Mesendoderm (in vitro differentiated cells): ENCODE measurements around the gene SPACDR.
A peak's percentile ranks its signal among the peaks of the same experiment; 100 is the strongest.

Experiments used
- DNase-seq: peaks from one replicate; pipeline ENCODE4 v3.0.0; 2013
- H2AK5ac ChIP-seq: 2 replicates; pipeline ENCODE4 v1.6.1; 2013; ENCODE audit warnings: low read length, inconsistent platforms
- H2BK120ac ChIP-seq: 2 replicates; pipeline ENCODE4 v1.6.1; 2013; ENCODE audit warnings: low read depth, mild to moderate bottlenecking, low read length, moderate library complexity, mixed read lengths
- H2BK15ac ChIP-seq: replicated peaks from 2 replicates; pipeline ENCODE4 v1.6.1; 2013; ENCODE audit warnings: low read depth, mild to moderate bottlenecking, moderate library complexity
- H2BK5ac ChIP-seq: 2 replicates; pipeline ENCODE4 v1.6.1; 2013; ENCODE audit warnings: low read length, inconsistent platforms
- H3K18ac ChIP-seq: 2 replicates; pipeline ENCODE4 v1.6.1; 2013; ENCODE audit warnings: mild to moderate bottlenecking, low read length, mixed read lengths
- H3K23ac ChIP-seq: one replicate; pipeline ENCODE4 v1.6.1; 2013; ENCODE audit warnings: low read length
- H3K27ac ChIP-seq: 2 replicates; pipeline ENCODE4 v1.5.1; 2013; ENCODE audit warnings: low read depth, mild to moderate bottlenecking, inconsistent platforms, low read length, moderate library complexity
- H3K27me3 ChIP-seq: 2 replicates; pipeline ENCODE4 v1.6.1; 2013; ENCODE audit warnings: low read length, control low read depth, mild to moderate bottlenecking, inconsistent platforms; ENCODE audit not compliant: insufficient read depth, poor library complexity
- H3K36me3 ChIP-seq: 2 replicates; pipeline ENCODE4 v1.6.1; 2013; ENCODE audit warnings: low read length, inconsistent platforms; ENCODE audit not compliant: control insufficient read depth, insufficient read depth
- H3K4ac ChIP-seq: one replicate; pipeline ENCODE4 v1.6.1; 2013; ENCODE audit warnings: low read depth, mild to moderate bottlenecking, low read length, moderate library complexity
- H3K4me1 ChIP-seq: 2 replicates; pipeline ENCODE4 v1.6.1; 2013; ENCODE audit warnings: low read depth, low read length, inconsistent platforms; ENCODE audit not compliant: control insufficient read depth
- H3K4me2 ChIP-seq: 2 replicates; pipeline ENCODE4 v1.6.1; 2013; ENCODE audit warnings: low read length
- H3K4me3 ChIP-seq: 2 replicates; pipeline ENCODE4 v1.5.1; 2013; ENCODE audit warnings: mild to moderate bottlenecking, low read length
- H3K56ac ChIP-seq: one replicate; pipeline ENCODE4 v1.6.1; 2013; ENCODE audit warnings: low read length
- H3K79me1 ChIP-seq: 2 replicates; pipeline ENCODE4 v1.6.1; 2013; ENCODE audit warnings: low read length, inconsistent platforms
- H3K79me2 ChIP-seq: 2 replicates; pipeline ENCODE4 v1.6.1; 2013; ENCODE audit warnings: mild to moderate bottlenecking, low read length; ENCODE audit not compliant: control insufficient read depth, insufficient read depth
- H3K9ac ChIP-seq: 2 replicates; pipeline ENCODE4 v1.6.1; 2013; ENCODE audit warnings: low read length, inconsistent platforms
- H4K5ac ChIP-seq: one replicate; pipeline ENCODE4 v1.6.1; 2013; ENCODE audit warnings: low read length
- H4K8ac ChIP-seq: one replicate; pipeline ENCODE4 v1.6.1; 2013; ENCODE audit warnings: low read depth, mild to moderate bottlenecking, control low read depth, low read length, moderate library complexity
- WGBS: extraction: QIAGEN DNeasy Blood & Tissue Kit; methylation state at CpG from one replicate; pipeline ENCODE4 v1.1.7; 2013; ENCODE audit warnings: low lambda C conversion rate, missing lambda C conversion rate; ENCODE audit not compliant: insufficient coverage; ENCODE audit errors: extremely low coverage; 5-methylcytosine and 5-hydroxymethylcytosine counted together

Gene SPACDR

DNA sequence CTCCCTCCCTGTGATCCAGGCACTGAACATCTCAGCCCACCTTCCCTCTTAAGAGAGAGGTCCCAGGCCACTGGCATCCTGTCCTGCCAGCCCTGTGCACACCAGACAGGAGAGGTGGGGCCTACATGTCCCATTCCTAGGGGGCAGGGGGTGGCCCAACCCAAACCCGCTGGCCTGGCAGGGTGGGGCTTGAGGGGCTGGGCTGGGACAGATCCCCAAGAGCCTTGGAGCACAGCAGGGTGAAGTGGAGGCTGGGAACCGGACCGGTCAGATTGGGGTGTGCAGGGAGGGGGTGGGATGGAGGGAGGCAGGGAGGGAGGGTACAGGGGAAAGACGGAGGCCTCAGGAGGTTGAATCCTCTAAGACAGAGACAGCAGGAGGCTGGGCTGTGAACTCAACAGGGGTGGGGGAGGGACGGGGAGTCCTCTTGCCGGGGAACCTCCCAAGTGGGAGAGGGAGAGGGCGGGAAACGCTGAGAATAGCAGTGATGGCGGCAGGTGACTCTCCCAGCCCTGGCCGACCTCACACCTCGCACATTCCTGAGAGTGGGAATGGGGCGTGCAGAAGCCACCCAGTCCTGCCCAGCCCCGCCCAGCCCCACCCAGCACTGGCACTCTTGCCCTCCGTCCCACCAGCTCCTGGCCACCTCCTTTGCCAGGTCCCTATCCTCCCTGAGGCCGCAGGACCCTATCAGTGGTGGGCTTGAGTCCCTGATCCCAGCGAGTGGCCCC, 8.2 kb upstream of the SPACDR start:
- Histone ChIP-seq H3K4me2 (no peak overlapping the region), H2BK120ac (no peak overlapping the region), H3K36me3 (no peaks in the 10 kb centered on the region), H3K27ac (no peak overlapping the region), H3K79me2 (no peaks in the 10 kb centered on the region), H3K18ac (no peak overlapping the region), H3K23ac (no peak overlapping the region), H3K79me1 (no peaks in the 10 kb centered on the region), H3K4me3 (no peak overlapping the region), H3K9ac (no peak overlapping the region), H4K8ac (no peak overlapping the region), H3K27me3 (no peaks in the 10 kb centered on the region), H3K56ac (no peak overlapping the region), H2AK5ac (no peak overlapping the region), H3K4me1 (peaks cover 2% of the 10 kb centered on the region), H2BK15ac (no peak overlapping the region), H3K4ac (no peak overlapping the region), H4K5ac (no peak overlapping the region), H2BK5ac (no peak overlapping the region)
- DNase-seq: no peak
- no CpG with 5 or more reads among the region's 16 CpGs for WGBS

DNA sequence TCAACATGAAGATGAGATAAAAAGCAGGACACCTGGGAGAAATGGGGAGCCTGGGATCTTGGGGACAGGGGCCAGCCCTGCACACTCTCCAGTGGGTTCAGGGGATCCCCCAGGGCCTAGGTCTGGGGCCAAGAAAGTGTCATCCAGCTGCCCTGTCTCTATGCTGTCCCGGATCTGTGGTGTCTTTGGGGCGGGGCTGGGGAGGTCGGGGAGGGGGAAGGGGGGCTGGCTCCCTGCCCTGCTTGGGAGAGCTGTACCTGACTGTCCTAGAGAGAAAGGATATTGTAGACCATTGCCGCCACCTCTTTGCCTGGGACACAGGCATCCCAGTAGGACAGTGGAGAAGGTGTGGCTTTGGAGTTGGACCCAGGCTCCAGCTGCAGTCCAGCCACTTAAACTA, 7.0 kb upstream of the SPACDR start:
- no peak for DNase-seq
- Histone ChIP-seq H3K23ac (no peak overlapping the region), H4K5ac (no peak overlapping the region), H2BK15ac (no peak overlapping the region), H3K4ac (no peak overlapping the region), H3K4me1 (peaks cover 2% of the 10 kb centered on the region), H3K56ac (no peak overlapping the region), H3K36me3 (no peaks in the 10 kb centered on the region), H3K4me3 (no peak overlapping the region), H2BK5ac (no peak overlapping the region), H3K4me2 (no peak overlapping the region), H3K27ac (no peak overlapping the region), H3K27me3 (no peaks in the 10 kb centered on the region), H3K18ac (no peak overlapping the region), H3K9ac (no peak overlapping the region), H2BK120ac (no peak overlapping the region), H3K79me1 (no peaks in the 10 kb centered on the region), H3K79me2 (no peaks in the 10 kb centered on the region), H4K8ac (no peak overlapping the region), H2AK5ac (no peak overlapping the region)
- WGBS: no CpG with 5 or more reads among the region's 4 CpGs

DNA sequence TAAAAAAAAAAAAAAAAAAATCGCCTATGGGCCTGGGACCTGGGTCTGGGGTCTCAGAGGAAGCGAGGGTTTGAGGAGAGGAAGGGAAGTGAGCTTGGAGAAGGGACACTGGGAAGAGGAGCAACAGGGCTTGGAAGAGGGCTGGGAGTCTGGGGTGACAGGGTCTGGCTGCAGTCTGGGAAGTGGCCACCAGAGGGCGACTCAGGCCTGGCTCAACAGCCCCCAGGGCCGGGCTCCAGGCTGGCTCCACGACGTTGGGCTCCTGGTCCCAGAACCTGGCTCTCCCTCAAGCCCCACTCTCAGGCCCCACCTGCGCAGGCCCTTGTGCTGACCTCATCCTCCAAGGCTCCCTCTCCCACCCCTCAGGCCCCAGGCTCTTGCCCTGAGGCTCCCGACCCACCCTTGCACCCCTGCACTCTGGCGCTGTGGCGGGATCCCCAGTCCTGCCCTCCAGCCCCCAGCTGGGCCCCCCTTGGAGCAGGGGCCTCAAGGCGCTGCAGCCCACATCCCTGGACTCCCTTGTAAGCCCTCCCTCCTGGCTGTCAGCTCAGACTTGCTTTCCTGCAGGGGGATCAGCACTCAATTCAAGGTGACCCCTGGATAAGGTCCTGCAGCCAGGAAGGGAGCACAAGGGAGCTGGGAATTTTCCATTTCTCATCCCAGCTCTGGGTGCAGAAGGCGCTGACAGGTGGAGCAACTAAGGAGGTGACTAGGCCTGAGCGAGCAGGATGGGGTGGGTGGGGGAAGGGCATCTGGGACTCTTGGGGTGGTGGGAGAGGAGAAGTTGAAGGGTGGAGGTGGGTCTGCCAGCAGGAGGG, 5.4 kb upstream of the SPACDR start:
- Histone ChIP-seq H3K36me3 (no peaks in the 10 kb centered on the region), H3K9ac (no peak overlapping the region), H3K4me2 (no peak overlapping the region), H2BK120ac (no peak overlapping the region), H3K18ac (no peak overlapping the region), H4K8ac (no peak overlapping the region), H3K79me2 (no peaks in the 10 kb centered on the region), H3K23ac (no peak overlapping the region), H2BK5ac (no peak overlapping the region), H3K4me3 (no peak overlapping the region), H3K56ac (peak overlapping the region; percentile 1), H3K4me1 (peaks cover 2% of the 10 kb centered on the region), H3K4ac (no peak overlapping the region), H3K27me3 (no peaks in the 10 kb centered on the region), H2BK15ac (no peak overlapping the region), H3K27ac (no peak overlapping the region), H4K5ac (no peak overlapping the region), H2AK5ac (no peak overlapping the region), H3K79me1 (no peaks in the 10 kb centered on the region)
- WGBS: no CpG with 5 or more reads among the region's 13 CpGs
- DNase-seq: peak; percentile 85

DNA sequence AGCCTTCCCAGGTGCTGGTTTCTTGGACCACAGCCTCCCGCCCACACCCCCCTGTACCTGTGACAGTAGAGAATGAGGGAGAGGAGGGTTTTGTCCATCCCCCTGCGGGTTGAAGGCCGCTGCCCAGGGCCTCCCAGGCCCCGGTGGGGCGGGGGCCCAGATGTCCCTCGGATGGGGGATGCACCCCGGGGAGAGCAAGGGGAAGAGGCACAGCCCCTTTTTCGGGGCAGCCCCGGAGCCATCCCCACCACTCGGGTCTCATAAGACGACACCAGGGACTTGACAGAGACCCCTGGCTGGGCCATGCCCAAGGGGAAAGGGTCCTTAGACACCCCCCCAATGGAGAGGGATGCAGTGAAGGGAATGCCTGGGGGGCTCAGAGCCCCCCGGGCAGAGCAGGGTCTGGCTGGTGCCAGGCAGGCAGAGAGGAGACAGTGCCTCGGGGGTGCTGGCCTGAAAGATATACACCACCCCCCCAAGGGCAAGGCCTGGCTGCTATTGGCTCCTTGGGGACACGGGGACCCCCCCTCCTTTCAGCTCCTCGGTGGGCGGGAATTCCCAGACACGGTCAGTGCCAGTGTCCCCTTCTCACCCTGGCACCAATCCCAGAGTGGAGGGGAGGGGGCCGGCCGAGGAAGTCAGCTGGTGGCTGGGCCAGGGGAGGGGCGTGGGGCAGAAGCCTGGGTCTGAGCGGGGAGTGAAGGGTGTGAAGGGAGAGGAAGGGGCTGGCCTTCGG, 3.7 kb upstream of the SPACDR start:
- H4K8ac ChIP-seq: no peak overlapping the region
- H2BK120ac ChIP-seq: no peak overlapping the region
- H4K5ac ChIP-seq: no peak overlapping the region
- no peak overlapping the region for H3K18ac ChIP-seq
- H3K4me1 ChIP-seq: peaks cover 2% of the 10 kb centered on the region
- H3K4me3 ChIP-seq: no peak overlapping the region
- no peak for DNase-seq
- H3K9ac ChIP-seq: no peak overlapping the region
- H3K79me2 ChIP-seq: no peaks in the 10 kb centered on the region
- no peaks in the 10 kb centered on the region for H3K36me3 ChIP-seq
- no peak overlapping the region for H3K4me2 ChIP-seq
- H3K56ac ChIP-seq: no peak overlapping the region
- WGBS: no CpG with 5 or more reads among the region's 22 CpGs
- H3K27me3 ChIP-seq: no peaks in the 10 kb centered on the region
- no peak overlapping the region for H3K23ac ChIP-seq
- H2AK5ac ChIP-seq: no peak overlapping the region
- no peaks in the 10 kb centered on the region for H3K79me1 ChIP-seq
- no peak overlapping the region for H3K27ac ChIP-seq
- H2BK5ac ChIP-seq: no peak overlapping the region
- no peak overlapping the region for H2BK15ac ChIP-seq
- H3K4ac ChIP-seq: no peak overlapping the region

DNA sequence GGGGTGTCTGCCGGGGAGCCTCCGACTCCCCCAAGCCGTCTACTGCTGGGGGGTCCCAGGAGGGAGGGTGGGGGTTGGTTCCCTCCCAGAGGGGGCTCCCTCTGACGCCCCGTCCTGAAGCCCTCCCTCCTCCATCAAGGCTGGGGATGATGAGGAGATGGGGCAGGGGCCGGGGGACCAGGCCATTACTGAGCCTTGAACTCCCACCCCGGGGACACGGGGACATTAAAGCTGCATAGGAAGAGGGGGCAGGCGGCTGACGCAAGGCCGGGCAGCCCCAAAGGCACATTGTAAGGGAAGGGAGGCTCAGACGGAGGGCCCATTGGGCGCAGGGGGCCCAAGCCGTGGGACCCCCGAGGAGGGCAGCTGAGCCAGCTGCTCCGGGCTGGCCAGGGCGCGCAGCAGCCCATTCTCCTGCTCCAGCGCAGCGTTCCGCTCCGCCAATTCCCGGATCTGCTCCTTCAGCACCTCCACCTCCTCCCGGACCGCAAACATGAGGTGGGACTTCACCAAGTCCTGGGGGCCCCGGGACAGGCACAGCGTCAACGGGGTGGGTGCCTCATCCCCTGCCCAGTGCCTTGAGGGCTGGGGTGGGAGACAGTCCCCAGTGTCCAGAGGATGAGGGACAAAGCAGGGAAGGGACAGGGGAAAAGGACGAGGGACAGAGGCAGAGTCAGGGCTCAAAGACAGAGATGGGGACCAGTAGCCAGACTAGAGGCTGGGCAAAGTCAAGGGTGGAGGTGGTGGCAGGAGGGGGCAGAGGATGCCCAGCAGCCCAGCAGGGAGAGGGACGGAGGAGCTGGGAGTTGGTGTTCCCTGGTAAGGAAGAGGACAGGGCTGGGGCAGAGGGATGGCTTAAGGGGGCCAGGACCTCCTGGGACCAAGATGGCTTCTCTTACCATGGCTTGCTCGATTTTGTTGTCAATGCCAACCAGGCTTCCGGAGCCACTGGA, 2.9 kb upstream of the SPACDR start:
- no peak overlapping the region for H4K8ac ChIP-seq
- H3K23ac ChIP-seq: no peak overlapping the region
- no peak overlapping the region for H3K56ac ChIP-seq
- H3K27me3 ChIP-seq: no peaks in the 10 kb centered on the region
- no peak overlapping the region for H2BK120ac ChIP-seq
- no peak overlapping the region for H3K9ac ChIP-seq
- H2BK15ac ChIP-seq: no peak overlapping the region
- no peaks in the 10 kb centered on the region for H3K36me3 ChIP-seq
- no peaks in the 10 kb centered on the region for H3K79me1 ChIP-seq
- H4K5ac ChIP-seq: no peak overlapping the region
- no peak overlapping the region for H3K27ac ChIP-seq
- H3K18ac ChIP-seq: no peak overlapping the region
- H2BK5ac ChIP-seq: no peak overlapping the region
- H3K4me2 ChIP-seq: no peak overlapping the region
- no peaks in the 10 kb centered on the region for H3K79me2 ChIP-seq
- H2AK5ac ChIP-seq: no peak overlapping the region
- no CpG with 5 or more reads among the region's 32 CpGs for WGBS
- H3K4me3 ChIP-seq: no peak overlapping the region
- no peak for DNase-seq
- peaks cover under 1% of the 10 kb centered on the region for H3K4me1 ChIP-seq
- H3K4ac ChIP-seq: no peak overlapping the region
